Ascending aorta (tissue), 2 donors: Measurements from ENCODE around the gene APPL2. TPM values are rescaled to one million over a fixed set of nuclear protein-coding genes. Genes with fewer than 3 reads are reported as not detected.

Experiments used
- DNase-seq, 2 donors: peaks; one replicate each; pipeline ENCODE4 v3.0.0-alpha.2; 2019; ENCODE audit warnings: low spot score in 2 of 2
- H3K27ac ChIP-seq, 2 donors: fragments of 200-600 bp; sonication (generic); one replicate each; pipeline ENCODE4 v1.5.1; 2016 to 2017; ENCODE audit warnings: mild to moderate bottlenecking in 1 of 2
- H3K27me3 ChIP-seq: fragments of 200-600 bp; sonication (generic); one replicate; pipeline ENCODE4 v1.5.1; 2017
- H3K36me3 ChIP-seq, 2 donors: fragments of 200-600 bp; sonication (generic); one replicate each; pipeline ENCODE4 v1.5.1; 2016
- H3K4me1 ChIP-seq, 2 donors: fragments of 200-600 bp; sonication (generic); one replicate each; pipeline ENCODE4 v1.5.1; 2016 to 2017; ENCODE audit warnings: mild to moderate bottlenecking in 1 of 2
- H3K4me3 ChIP-seq, 2 donors: fragments of 200-600 bp; sonication (generic); one replicate each; pipeline ENCODE4 v1.5.1; 2016 to 2017; ENCODE audit warnings: mild to moderate bottlenecking in 1 of 2
- H3K9me3 ChIP-seq, 2 donors: fragments of 200-600 bp; sonication (generic); one replicate each; pipeline ENCODE4 v1.5.1; 2016
- intact Hi-C: fragments of 100-400 bp; cut with DNase I; formaldehyde crosslinking; loops from one replicate; pipeline ENCODE4 v1.15.1; 2023
- total RNA-seq: library from RNA; depleted of rRNA; stranded (reverse); fragments of >200 nt; gene quantifications from one replicate; pipeline ENCODE4 v1.1.0, GENCODE V29; 2016
- TF ChIP-seq, protein P1 (sequence below), 3 experiments: fragments of 200-600 bp in 2 of 3; fragments of 450-650 bp in 1 of 3; sonication (generic) in 2 of 3; IDR thresholded peaks; one replicate each; pipeline ENCODE4 v1.5.1; 2016 to 2019; ENCODE audit warnings: antibody characterized with exemption in 3 of 3, mild to moderate bottlenecking in 1 of 3, moderate library complexity in 1 of 3

APPL2 gene
- total RNA-seq, 1 donor from 2014 or later, result 4.6 TPM

DNA sequence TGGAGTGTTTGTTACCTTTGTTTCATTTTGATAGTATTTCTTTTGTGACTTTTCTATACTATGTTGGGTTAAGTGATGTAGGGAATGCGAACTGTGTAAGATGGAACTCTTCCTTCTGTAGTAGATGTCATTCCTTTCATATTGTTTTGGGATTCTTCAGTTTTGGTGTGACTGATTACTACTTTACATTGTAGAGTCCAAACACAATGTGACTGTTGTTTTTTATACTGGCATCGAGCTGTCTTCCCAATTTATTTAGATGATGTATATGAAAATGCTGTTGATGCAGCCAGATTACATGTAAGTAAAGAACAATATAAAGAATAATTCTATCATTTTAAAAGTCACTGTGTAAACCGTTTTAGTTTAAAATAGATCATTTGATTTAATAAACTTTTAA lies 93.7 kb downstream of the APPL2 start:
- TF ChIP-seq, protein P1, sequence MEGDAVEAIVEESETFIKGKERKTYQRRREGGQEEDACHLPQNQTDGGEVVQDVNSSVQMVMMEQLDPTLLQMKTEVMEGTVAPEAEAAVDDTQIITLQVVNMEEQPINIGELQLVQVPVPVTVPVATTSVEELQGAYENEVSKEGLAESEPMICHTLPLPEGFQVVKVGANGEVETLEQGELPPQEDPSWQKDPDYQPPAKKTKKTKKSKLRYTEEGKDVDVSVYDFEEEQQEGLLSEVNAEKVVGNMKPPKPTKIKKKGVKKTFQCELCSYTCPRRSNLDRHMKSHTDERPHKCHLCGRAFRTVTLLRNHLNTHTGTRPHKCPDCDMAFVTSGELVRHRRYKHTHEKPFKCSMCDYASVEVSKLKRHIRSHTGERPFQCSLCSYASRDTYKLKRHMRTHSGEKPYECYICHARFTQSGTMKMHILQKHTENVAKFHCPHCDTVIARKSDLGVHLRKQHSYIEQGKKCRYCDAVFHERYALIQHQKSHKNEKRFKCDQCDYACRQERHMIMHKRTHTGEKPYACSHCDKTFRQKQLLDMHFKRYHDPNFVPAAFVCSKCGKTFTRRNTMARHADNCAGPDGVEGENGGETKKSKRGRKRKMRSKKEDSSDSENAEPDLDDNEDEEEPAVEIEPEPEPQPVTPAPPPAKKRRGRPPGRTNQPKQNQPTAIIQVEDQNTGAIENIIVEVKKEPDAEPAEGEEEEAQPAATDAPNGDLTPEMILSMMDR (IDR thresholded peaks at IDR 0.05), result no peak
- Histone ChIP-seq H3K36me3 (peaks cover 36 to 58% of the 10 kb centered on the region in 2 donors), H3K27ac (no peak overlapping the region), H3K4me3 (no peak overlapping the region), H3K27me3 (no peaks in the 10 kb centered on the region), H3K9me3 (no peaks in the 10 kb centered on the region), H3K4me1 (no peaks in the 10 kb centered on the region)
- DNase-seq, result no peak
- intact Hi-C loops, result no loop called here

DNA sequence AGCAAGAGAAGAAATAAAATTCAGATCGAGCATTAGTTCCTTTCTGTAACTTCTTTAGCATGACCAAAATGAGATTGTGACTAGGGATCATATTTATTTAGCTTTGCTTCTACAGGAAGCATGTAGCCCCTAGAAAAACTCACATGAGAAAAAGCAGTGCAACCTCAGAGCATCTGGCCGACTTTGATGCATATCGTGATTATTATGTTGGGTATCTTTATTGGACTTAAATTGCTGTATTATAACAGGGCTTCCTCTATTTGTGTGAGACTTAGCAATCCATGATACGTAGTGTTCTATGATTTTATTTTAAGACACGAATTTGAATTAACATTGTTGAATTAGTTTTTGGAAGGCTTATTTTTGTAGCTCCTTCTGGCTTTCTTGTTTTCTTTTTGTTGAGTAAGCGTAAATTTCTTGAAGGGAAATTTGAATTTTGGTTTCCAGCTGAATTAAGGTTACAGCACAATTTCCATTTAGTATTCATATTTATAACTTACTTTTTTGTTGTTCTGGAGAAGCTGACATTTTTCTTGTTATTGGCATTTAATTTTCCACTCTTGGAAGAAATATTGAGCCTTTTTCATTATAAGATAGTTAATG lies 94.6 kb downstream of the APPL2 start:
- H3K27me3 ChIP-seq, result no peaks in the 10 kb centered on the region
- DNase-seq, result no peak
- TF ChIP-seq, protein P1 (IDR thresholded peaks at IDR 0.05), result no peak
- H3K4me1 ChIP-seq, result no peaks in the 10 kb centered on the region
- H3K4me3 ChIP-seq, result no peak overlapping the region
- no peak overlapping the region for H3K27ac ChIP-seq
- H3K36me3 ChIP-seq, result peaks cover 32 to 54% of the 10 kb centered on the region in 2 donors
- intact Hi-C loops, result no loop called here
- H3K9me3 ChIP-seq, result no peaks in the 10 kb centered on the region

DNA sequence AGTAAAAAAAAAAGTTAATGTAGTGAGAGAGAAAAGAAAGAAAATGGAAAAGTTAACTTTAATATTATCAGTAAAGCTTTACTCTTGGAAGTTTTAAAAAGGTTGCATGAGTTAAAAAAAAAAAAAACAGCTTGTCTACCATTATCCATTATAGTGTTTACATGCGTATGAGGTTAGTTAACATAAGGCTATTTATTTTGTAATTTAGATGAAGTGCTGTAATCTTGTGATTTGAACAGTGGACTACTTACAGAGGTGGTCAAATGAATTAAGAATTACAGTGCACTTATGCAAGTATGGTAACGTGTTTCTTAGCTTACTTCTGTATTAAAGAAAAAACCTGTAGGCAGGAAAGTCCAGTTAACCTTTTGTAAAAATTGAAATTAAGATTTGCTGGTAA lies 97.7 kb downstream of the APPL2 start:
- H3K36me3 ChIP-seq, result peaks cover 31 to 47% of the 10 kb centered on the region in 2 donors
- DNase-seq, result no peak
- no peaks in the 10 kb centered on the region for H3K4me1 ChIP-seq
- TF ChIP-seq, protein P1 (IDR thresholded peaks at IDR 0.05), result no peak
- intact Hi-C loops, result no loop called here
- H3K27me3 ChIP-seq, result no peaks in the 10 kb centered on the region
- no peaks in the 10 kb centered on the region for H3K9me3 ChIP-seq
- H3K27ac ChIP-seq, result no peak overlapping the region
- no peak overlapping the region for H3K4me3 ChIP-seq

Other genes starting within 250 kb of the APPL2 start
- gene NOPCHAP1, start 249.9 kb downstream of the APPL2 start, total RNA-seq, result 31.9 TPM
- gene ALDH1L2, start 151.7 kb downstream of the APPL2 start, total RNA-seq, result 68.9 TPM
- gene WASHC4, start 128.4 kb downstream of the APPL2 start, total RNA-seq, result 22.8 TPM
- gene C12orf75, start 94.5 kb upstream of the APPL2 start, total RNA-seq, result 56.5 TPM